PFSK-1 (cell line): ENCODE data around the gene ASCC3.

Source experiments
- POLR2AphosphoS5 ChIP-seq: IDR thresholded peaks from 2 replicates; pipeline ENCODE4 v1.6.1; 2012; ENCODE audit warnings: low read depth, mild to moderate bottlenecking, control low read depth, low read length, moderate library complexity
- SIN3A ChIP-seq: IDR thresholded peaks from 2 replicates; pipeline ENCODE4 v1.6.1; 2012; ENCODE audit warnings: mild to moderate bottlenecking, low read length, moderate library complexity, borderline replicate concordance; ENCODE audit not compliant: insufficient read depth
- TAF1 ChIP-seq: IDR thresholded peaks from 2 replicates; pipeline ENCODE4 v1.6.1; 2012; ENCODE audit warnings: low read length, control low read depth, borderline replicate concordance; ENCODE audit not compliant: insufficient read depth
- TF ChIP-seq, protein P1 (sequence below), 2 experiments: IDR thresholded peaks; 2 replicates each; pipeline versions ENCODE4 v1.6.1 to v1.8.0; 2011 to 2012; ENCODE audit warnings: low read depth in 2 of 2, low read length in 2 of 2, control low read depth in 1 of 2, inconsistent platforms in 1 of 2, mild to moderate bottlenecking in 1 of 2, moderate library complexity in 1 of 2; ENCODE audit not compliant: insufficient read depth in 1 of 2

- no peak for TF ChIP-seq TAF1
- TF ChIP-seq POLR2AphosphoS5: no peak
- TF ChIP-seq, protein P1, sequence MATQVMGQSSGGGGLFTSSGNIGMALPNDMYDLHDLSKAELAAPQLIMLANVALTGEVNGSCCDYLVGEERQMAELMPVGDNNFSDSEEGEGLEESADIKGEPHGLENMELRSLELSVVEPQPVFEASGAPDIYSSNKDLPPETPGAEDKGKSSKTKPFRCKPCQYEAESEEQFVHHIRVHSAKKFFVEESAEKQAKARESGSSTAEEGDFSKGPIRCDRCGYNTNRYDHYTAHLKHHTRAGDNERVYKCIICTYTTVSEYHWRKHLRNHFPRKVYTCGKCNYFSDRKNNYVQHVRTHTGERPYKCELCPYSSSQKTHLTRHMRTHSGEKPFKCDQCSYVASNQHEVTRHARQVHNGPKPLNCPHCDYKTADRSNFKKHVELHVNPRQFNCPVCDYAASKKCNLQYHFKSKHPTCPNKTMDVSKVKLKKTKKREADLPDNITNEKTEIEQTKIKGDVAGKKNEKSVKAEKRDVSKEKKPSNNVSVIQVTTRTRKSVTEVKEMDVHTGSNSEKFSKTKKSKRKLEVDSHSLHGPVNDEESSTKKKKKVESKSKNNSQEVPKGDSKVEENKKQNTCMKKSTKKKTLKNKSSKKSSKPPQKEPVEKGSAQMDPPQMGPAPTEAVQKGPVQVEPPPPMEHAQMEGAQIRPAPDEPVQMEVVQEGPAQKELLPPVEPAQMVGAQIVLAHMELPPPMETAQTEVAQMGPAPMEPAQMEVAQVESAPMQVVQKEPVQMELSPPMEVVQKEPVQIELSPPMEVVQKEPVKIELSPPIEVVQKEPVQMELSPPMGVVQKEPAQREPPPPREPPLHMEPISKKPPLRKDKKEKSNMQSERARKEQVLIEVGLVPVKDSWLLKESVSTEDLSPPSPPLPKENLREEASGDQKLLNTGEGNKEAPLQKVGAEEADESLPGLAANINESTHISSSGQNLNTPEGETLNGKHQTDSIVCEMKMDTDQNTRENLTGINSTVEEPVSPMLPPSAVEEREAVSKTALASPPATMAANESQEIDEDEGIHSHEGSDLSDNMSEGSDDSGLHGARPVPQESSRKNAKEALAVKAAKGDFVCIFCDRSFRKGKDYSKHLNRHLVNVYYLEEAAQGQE (IDR thresholded peaks at IDR 0.05; ENCODE audit: insufficient read depth in 1 of 2, low read depth in 2 of 2, low read length in 2 of 2): no peak
- no peak for TF ChIP-seq SIN3A
Measured at GRCh38 chr6:100612094-100612493, 269.0 kb downstream of the ASCC3 start.
